SKM-1 treated with dmso at 0.1 percent for 144 hours (cell line): ENCODE data around the gene ETFA.

Experiments used
- DNase-seq: peaks from one replicate; lab custom pipeline; 2025; ENCODE audit not compliant: unreplicated experiment; lab: John Stamatoyannopoulos, UW

ETFA gene

DNA sequence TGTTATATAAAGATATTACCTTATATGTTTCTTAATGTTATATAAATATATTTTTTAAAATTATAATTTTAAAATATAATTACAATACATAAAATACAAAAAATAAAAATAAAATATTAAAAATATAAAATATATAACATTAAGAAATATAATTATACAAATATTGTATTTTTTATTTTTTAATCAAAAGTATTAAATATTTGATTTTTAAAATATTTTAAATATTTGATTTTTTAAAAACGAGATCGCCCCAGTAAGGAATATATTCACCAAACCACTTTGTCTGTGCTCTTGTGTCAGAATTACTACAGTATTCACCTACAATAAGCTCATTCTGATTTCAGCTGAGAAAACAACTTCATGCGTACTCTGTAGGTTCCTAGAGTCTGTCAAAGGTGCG, 89.1 kb downstream of the ETFA start:
- no peak for DNase-seq

DNA sequence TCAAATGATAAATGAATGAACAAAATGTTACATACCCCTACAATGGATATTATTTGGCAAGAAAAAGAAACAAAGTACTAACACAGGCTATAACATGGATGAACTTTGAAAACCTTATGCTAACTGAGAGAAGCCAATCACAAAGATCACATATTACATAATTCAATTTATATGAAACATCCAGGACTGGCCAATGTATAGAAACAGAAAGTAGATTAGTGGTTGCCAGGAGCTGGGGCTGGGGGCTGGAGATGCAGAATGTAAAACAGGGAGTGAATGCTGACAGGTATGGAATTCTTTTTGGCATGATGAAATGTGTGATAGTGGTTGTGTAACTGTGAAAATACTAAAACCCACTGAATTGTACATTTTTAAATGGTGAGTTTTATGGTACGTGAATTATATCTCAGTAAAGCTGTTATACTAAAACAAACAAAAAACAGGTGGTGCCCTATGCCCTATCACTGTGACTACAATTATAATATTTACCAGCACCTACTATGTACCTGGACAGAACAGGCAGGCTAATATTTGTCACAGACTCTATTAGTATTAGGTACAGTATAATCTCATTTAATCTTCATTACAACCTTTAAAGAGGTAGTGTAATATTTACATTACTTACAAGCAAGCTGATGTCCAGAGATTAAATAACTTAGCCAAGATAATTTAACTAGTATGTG, 90.0 kb downstream of the ETFA start:
- DNase-seq: no peak

DNA sequence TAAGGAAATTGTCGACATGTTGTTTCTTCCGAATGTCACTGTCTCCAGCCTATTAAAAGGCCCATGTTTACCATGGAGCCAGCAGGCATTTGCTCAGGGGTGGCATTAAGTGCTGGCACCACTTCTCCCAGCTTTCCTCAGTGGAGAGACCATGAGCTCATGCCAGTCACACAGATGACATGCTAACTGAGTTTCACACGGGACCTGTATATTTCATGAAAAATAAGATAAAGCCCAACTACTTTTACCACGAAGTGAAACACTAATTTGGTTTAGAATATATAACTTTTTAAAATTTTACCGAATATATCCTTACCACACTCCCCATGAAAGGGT, 93.4 kb downstream of the ETFA start:
- no peak for DNase-seq

DNA sequence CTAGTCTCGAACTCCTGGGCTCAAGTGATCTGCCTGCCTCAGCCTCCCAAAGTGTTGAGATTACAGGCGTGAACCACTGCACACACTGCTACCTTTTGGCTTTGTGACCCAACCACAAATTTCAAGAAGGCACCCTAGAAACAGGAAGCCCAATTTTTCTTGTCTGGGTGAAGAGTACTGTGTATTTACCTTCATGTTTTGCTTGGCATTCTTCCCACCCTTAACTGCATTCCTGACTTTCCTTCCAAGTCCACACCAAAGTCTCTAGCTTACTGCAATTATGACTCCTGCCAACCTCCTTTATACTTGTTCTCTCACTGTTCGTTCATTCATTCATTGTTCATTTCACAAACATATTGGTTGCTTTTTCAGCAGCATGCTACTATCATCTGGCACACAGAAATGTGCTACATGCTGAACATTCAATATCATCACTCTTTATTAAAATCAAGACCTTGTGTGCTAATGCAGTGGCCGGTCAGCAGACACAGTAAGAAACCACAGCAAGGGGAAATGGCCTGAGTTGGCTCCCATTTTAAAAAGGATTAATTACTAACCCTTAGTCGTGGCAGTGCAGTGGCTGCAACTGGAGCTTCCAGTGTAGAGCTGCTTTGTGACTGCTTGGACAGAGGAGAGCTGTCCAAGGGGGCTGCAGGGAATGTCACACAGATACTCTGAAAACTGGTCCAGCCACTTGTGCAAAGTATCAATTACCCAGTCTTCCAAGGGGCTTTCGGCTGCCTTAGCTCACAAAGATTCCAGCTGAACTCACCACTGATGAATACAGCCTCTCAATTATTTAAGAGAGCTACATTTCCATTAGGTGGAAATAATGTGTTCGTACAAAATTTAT, 94.0 kb downstream of the ETFA start:
- DNase-seq: no peak

DNA sequence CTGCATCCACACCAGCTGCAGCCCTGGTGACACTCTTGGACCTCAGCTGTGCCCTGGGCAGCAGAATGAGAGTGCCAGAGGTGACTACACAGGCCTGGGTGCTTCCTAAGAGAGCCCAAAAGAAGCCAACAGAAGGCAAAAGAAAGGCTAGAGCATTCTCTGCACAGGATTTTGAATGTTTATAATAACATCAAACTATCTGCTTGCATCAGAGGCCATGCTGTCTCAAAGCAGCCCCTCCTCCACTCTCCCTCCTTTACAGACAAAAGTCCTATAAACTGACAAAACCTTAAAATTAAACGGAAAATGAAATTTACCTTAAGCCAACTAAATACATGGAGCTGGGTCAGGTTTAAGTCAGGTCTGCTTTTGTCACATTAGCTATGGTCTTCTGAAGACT, 95.6 kb downstream of the ETFA start:
- no peak for DNase-seq

DNA sequence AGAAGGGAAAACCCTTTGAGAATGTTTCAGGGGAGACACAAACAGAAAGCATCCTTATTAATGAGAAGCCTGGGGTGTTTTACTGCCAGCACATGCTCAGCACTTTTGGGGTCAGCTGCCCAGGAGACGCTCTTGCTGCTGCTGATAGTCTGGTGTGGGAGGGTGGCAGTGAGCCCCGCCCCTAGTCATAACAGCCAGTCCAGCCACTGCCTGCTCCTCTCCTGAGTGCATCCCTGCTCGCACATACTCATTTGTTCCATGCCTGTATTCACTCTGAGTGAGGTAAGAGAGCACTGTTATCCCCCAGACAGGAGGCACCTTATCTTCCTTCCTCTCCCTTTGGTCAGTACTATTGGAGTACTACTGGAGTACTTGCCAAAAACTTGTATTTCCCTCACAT, 101.3 kb downstream of the ETFA start:
- no peak for DNase-seq

DNA sequence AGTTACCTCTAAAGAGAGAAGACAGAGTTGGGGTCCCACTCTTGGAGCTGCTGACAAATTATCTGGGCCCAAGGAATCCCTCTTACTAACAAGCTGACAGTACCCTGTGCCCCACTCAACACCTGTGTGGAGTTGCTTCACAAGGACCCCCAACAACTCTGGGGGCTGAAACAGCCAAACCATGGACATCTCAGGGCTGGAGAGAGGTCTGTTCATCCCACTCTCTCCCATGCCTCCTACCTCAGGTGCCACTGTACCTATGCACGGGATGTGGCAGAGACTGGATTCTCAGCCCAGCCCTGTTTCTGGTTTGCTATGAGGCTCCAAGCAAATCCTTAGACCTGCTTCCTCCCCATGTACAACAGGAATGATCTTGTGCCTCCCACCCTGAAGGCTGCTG, 101.7 kb downstream of the ETFA start:
- DNase-seq: no peak

DNA sequence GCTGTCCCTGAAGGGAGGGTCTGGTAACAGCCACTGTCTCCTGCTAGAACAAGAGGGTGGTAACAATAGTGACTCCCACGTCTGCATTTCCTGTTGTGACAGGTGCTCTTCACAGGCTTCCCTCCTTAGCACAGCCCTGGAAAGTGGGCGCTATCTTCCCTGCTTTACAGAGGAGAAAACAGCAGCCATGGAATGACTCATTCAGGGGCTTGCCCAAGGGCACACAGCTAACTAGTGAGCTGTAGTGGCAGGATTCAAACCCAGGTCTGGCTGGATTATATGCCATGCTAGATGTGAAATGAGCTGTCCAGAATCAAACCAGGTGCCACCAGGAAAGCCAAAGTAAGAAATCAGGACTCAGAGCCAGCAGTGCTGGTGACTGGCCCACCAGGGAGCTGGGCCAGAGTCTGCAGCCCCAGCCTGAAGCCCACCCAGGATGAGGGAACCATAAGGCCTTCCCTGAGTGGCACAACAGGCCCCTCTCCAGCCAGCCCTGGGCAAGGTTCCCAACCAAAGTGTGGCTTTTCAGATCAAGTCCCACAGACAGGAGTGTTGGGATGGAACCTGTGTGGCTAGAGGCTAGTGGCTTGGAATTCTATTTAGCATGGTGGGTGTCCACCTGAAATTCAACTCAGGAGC, 102.4 kb downstream of the ETFA start:
- DNase-seq: no peak

DNA sequence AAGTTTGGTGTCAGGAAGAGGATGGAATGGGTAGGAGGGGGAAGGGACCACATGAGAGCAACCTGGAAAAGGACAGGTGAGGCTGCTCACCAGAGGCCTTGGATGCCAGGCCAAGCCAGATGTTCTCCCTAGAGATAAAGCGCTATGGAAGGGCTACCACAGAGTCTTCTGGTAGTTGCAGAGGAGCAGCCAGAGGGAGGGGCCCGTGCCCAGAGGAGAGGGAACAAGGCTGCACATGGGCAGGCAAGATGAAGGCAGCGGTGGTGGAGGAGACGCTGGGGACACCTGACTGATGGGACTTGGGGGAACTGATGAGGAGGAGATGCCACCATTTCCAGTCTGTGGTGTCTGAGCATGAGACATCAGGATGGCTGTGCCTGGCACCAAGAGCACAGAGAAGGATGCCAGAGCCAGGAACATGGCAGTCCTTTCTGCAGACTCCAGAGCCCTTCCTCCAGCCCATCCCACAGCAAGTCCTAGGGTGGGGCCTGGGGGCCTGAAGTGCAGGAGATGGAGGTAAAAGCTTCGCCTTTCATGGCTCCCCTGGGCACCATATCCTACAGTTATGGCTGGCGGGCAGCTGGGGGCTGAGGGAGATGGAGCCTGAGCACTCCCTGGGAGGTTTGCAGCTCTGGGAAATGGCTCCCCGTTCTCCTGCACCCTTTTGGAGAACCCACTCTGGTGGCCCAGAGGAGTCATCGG, 103.0 kb downstream of the ETFA start:
- DNase-seq: no peak

DNA sequence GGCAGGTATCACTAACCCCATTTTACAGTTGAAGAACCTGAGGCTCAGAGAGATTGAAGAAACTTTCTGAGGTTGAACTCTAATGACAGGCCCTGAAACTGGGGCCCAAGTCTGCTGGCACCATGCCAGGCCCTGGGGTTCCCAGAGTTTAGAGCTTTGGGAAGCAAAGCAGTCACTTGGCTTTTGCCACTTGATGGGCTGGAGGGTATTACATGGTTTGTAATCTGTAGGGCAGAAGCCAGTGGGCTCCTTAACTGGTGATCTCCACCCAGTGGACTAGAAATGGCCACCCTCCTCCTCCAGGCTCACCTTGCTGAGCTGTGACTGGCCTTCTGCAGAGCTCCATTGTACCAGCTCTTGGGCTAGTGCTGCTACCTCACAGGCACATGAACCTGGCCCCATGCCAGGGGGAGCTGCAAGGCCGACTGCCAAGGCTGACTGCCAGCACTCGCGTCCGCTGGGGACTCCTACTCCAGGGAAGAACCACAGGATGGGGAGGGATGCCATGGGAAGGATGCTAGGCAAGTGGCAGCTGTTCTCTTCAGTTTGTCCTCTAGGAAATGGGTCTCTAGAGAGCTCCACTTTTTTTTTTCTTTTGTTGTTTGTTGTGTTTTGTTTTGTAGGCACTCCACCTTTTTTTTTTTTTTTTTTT, 104.8 kb downstream of the ETFA start:
- DNase-seq: no peak

DNA sequence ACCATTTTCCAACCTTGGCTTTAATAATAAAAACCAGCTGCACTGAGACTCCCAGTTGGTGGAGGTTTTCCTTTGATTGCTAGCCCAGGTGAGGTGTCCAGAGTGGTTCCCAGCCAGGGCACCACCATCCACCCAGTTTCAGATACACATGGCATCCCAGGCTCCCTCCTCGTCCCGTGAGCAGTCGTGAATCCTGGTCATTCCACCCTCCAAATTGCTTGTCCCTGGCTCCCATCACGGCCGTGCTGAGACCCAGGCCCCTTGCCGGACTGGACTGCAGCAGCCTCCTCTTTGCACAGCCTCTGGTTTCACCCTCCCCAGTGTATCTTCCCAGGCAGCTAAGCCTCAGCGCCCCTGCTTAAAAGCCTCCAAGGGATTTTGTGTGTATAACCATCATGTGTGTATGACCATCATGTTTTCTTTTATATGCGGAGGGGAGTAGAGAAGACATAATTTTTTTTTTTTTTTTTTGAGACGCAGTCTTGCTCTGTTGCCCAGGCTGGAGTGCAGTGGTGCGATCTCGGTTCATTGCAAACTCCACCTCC, 106.3 kb downstream of the ETFA start:
- no peak for DNase-seq

DNA sequence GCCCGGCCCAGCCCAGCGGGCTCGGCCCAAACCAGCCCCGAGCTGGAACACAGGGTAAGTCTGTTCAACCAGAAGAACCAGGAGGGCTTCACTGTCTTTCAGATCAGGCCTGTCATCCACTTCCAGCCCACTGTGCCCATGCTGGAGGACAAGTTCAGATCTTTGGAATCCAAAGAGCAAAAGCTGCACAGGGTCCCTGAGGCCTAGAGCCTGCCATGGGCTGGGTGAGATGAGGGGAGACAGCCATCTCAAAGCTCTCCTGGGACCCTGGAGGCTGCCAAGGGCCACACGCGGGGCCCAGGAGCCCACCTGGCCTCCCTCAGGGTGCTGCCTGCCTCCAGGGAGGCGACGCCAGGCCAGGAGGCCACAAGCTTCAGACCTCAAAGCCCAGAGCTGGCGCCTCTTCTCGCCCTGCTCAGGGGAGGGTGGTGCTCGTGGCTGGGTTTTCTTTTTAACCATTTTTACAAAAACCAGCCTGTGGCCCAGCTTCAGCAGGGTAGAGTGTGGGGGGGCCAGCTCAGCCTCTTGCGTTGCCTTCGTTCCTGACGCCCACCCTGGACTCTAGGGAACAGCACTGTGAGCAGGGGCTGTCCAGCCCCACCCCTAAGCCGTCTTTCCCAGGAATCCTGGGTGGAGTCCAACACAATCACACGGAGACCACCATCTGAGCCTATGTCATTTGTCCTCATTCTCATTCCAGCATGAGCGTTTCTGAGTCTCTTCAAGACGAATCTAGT, 107.0 kb downstream of the ETFA start:
- no peak for DNase-seq

DNA sequence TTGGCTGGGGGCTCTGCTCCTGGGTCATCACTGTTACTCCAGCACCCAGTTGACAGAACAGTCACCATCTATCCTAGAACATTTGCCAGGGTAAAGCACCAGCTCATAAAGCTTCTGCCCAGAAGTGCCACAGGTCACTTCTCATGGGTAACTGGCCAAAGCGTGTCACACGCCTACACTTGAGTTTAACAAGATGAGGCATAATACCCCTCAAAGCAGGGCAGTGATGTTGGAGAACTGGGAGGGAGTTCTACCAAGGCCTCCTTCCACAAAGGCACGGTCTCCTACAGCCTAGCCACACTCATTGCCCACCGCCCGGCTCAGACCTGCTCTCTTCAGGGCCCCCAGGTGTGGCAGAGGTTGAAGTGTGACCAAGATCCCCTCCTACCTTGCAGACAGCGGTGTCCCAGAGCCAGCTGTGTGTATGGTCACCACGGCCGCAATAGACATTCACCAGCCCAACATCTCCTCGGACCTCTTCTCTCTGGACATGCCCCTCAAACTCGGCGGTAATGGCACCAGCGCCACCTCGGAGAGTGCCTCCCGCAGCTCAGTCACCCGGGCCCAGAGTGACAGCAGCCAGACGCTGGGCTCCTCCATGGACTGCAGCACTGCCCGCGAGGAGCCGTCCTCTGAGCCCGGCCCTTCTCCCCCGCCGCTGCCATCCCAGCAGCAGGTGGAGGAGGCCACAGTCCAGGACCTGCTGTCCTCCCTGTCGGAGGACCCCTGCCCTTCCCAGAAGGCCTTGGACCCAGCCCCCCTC, 107.7 kb downstream of the ETFA start:
- no peak for DNase-seq

DNA sequence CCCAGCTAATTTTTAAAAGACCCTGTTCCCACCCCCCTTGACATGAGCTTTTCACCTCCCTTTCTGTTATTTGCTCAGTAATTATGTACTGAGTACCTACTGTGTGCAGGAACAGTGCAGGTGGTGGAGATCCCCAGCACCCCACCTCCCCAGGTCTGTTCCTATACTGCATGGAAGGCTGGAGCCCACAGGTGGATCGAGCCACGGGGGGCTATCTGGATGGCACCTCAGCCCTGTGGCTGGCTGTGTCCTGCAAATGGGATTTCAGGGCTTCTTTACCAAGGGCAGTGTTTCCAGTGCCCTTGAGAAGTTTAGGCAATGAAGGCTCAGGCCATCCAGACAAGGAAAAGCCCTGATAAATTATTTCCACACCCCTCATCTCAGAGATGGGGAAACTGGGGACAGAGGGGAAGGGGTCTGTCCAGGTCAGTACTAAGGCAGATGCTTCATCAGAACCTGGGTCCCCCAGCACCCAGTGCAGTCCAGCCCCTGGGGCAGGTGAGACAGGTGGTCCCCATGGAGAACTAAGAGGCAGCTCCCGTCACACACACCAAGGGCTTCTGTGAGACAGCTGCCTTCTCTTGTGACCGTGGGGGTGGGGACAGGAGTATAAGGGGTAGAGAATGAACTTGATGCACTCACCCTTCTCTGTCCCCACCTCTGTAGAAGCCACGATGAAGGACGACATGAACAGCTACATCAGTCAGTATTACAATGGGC, 109.6 kb downstream of the ETFA start:
- no peak for DNase-seq

DNA sequence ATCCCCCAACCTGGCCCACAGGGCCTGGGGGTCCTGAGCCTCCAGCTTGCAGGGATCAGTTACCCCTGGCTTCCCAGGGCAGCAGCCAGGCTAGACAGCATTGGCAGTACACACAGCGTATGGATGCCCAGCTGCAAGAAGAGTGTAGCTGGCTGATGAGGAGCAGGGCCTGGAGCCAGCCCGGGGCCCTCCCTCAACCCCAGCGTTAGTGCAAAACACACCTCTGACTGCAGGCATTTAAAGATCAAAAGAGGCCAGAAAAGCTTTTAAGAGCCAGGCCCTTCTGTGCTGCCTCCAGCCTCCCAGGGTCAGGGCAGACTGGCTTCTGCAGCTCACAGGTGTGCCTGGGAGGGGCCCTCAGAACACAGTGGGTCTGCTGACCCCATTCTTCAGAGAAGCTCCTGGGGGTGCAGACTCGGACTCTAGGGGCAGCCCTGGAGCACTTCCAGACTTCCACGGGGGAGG, 110.6 kb downstream of the ETFA start:
- DNase-seq: no peak

DNA sequence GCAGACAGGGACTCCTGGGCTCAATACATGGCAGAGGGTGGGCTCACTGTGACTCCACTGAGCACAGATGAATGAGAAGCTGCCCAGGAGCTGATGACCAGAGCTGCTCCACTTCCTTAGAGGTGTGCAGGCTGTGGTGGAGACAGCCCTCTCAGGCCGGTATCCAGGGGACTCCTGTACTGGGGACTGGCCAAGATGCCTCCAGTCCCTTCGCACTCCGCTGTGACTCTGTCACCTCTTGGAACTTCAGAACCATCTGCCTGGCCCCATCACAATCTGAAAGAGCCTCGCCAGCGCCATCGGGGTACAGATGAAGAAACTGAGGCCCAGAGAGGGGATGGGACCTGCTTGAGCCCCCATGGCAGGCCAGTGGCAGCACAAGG, 111.2 kb downstream of the ETFA start:
- DNase-seq: no peak

DNA sequence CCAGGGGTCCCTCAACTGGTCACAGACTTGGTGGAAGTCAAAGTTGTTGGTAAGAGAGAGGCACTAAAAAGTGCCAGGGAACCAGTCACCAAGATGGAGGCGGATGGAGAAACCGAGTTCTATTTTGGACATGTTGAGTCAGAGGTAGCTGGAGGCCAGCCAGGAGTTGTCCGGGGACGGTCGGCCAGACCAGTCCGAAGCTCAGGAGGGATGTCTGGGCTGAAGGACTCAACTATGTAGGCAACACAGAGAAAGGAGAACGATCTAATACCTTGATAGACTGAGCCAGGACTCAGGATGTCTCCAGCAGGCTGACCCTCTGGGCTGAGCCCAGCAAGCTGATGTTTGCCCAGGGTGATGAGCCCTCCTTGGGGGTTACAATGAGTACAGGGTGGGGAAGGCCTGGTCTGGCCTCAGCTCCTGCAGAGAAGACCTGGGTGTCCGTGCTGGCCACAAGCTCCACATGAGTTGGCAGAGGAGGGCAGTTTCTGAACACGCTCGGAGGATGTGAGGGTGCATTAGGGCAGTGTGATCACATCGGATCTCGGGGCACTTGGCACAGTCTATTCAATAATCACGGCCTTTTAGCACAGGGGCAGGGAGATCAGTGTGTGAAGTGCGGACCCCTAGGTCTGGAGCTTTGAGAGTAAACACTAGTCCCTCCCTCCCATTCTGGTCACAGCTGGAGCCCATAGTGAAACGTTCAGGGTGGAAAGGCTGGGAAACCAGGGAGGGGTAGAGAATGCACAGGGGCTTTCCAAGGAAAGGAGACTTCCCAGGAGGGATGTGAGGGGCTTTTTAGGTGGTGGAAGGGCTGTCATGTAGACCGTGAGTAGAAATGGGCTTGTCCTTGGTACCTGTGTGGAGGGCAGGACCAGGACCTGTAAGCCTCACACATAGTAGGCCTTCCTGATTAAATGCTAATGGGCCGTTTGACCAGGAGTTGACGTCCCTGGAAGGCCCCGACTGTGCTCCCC, 111.9 kb downstream of the ETFA start:
- no peak for DNase-seq
